ENCODE results near the gene IFNLR1.

Gene IFNLR1

DNA sequence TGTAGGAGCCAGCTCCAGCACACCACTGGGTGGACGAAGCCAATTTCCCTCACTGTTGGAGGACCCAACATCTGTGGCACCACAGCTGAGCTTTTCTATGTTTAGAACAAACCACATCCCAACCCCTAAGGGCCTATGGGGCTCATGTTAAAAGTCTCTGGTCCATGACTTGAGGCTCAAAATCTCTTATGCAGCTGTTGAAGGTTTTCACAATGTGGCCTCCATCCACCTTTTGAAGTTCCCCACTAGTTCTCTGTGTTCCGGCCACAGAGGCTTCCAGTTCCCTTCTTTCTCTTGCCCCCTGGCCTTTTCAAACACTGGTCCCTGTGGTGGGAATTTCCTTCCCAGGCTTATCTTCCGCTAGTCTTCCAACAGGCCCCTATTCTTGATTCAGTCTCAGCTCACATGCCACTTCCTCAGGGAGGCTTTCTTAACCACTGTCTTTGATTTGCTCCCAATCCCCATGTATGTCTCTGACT, 3.9 kb upstream of the IFNLR1 start:
- DNase-seq, result peak in 2 of 3 donors; percentile 27 to 36
- H3K4me3 ChIP-seq (ENCODE audit: control insufficient read depth in 1 of 7, extremely low read depth in 1 of 7, insufficient read depth in 4 of 7, low read depth in 2 of 7, low read length in 6 of 7), result no peak overlapping the region
- H3K9me3 ChIP-seq (ENCODE audit: control extremely low read depth in 1 of 5, control insufficient read depth in 4 of 5, insufficient read depth in 2 of 5, low read depth in 1 of 5, low read length in 4 of 5), result no peaks in the 10 kb centered on the region
- no peaks in the 10 kb centered on the region for H3K36me3 ChIP-seq (ENCODE audit: control insufficient read depth in 4 of 4, insufficient read depth in 4 of 4, low read length in 3 of 4)
- H3K4me1 ChIP-seq (ENCODE audit: control extremely low read depth in 1 of 4, control insufficient read depth in 4 of 4, insufficient read depth in 4 of 4, low read length in 3 of 4), result peaks cover 8 to 26% (median 21%) of the 10 kb centered on the region in 4 experiments
- POLR2A ChIA-PET, result interaction anchor here (0.9 kb wide), 1 partner anchor 37 kb away, joined by 3 read pairs; no protein-coding TSS in a partner anchor
- WGBS (ENCODE audit: insufficient coverage), result 69% methylated on average over 2 of the region's 3 CpGs
- H3K27me3 ChIP-seq (replicated peaks in 2 of 5; ENCODE audit: control insufficient read depth in 4 of 5, insufficient read depth in 5 of 5, low read length in 4 of 5), result peaks cover 0 to 37% (median 16%) of the 10 kb centered on the region in 5 experiments
- CTCF ChIA-PET, result interaction anchor here (2.0 to 6.1 kb wide), 3 partner anchors 9 to 201 kb away, joined by 10 to 30 read pairs (median 27); no protein-coding TSS in a partner anchor
- H3K27ac ChIP-seq (ENCODE audit: insufficient read depth in 1 of 2, low read depth in 1 of 2, low read length in 2 of 2, poor library complexity in 1 of 2, severe bottlenecking in 2 of 2), result no peak overlapping the region

DNA sequence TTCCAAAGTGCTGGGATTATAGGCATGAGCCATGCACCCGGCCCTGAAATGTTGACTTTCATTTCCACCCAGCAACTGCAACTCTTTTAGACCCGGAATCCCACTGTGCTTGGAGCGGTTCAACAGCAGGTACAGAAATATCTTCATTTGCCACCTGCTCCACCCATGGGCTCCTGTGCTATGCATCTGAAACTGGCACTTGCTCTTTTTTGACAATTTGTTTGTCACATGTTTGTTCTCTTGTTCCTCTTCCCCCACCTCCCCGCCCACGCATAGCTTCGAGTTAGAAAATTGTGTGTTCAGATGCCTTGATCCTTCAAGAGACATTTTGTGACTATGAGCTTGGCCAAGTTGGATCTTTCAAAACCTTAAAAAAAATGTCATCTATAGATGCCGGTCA, 2.4 kb upstream of the IFNLR1 start:
- H3K9me3 ChIP-seq (ENCODE audit: control extremely low read depth in 1 of 5, control insufficient read depth in 4 of 5, insufficient read depth in 2 of 5, low read depth in 1 of 5, low read length in 4 of 5), result no peaks in the 10 kb centered on the region
- ChIA-PET POLR2A (interaction anchor here (1.0 kb wide), 1 partner anchor 39 kb away, joined by 4 read pairs; no protein-coding TSS in a partner anchor), CTCF (interaction anchor here (0.8 to 6.1 kb wide), 5 partner anchors 10 to 203 kb away, joined by 3 to 30 read pairs (median 10); partner anchors contain the start of gene MYOM3)
- DNase-seq, result peak in 2 of 3 donors; percentile 39 to 63
- peak overlapping the region in 1 of 7 experiments; percentile 7 for H3K4me3 ChIP-seq (ENCODE audit: control insufficient read depth in 1 of 7, extremely low read depth in 1 of 7, insufficient read depth in 4 of 7, low read depth in 2 of 7, low read length in 6 of 7)
- H3K27ac ChIP-seq (ENCODE audit: insufficient read depth in 1 of 2, low read depth in 1 of 2, low read length in 2 of 2, poor library complexity in 1 of 2, severe bottlenecking in 2 of 2), result no peak overlapping the region
- H3K4me1 ChIP-seq (ENCODE audit: control extremely low read depth in 1 of 4, control insufficient read depth in 4 of 4, insufficient read depth in 4 of 4, low read length in 3 of 4), result peaks cover 8 to 26% (median 21%) of the 10 kb centered on the region in 4 experiments
- H3K36me3 ChIP-seq (ENCODE audit: control insufficient read depth in 4 of 4, insufficient read depth in 4 of 4, low read length in 3 of 4), result no peaks in the 10 kb centered on the region
- peaks cover 0 to 43% (median 18%) of the 10 kb centered on the region in 5 experiments for H3K27me3 ChIP-seq (replicated peaks in 2 of 5; ENCODE audit: control insufficient read depth in 4 of 5, insufficient read depth in 5 of 5, low read length in 4 of 5)
- 64% methylated on average over 6 of the region's 7 CpGs for WGBS (ENCODE audit: insufficient coverage)

DNA sequence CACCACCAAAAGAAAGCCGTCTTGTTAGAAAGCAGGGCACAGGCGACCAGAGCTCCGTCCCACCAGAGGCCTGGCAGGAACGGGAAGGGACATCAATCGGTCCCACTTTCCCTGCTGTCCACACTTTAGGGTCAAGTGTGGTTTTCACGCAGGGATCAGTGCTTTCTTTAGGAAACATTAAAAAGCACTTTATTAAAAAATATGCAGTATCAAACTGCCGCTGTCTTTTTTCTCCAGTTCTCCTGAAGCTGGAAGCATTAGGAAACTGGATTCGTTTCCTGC, 437 bp downstream of the IFNLR1 start:
- Histone ChIP-seq H3K36me3 (ENCODE audit: control insufficient read depth in 4 of 4, insufficient read depth in 4 of 4, low read length in 3 of 4) (no peaks in the 10 kb centered on the region), H3K9me3 (ENCODE audit: control extremely low read depth in 1 of 5, control insufficient read depth in 4 of 5, insufficient read depth in 2 of 5, low read depth in 1 of 5, low read length in 4 of 5) (no peaks in the 10 kb centered on the region), H3K27me3 (replicated peaks in 2 of 5; ENCODE audit: control insufficient read depth in 4 of 5, insufficient read depth in 5 of 5, low read length in 4 of 5) (peaks cover 0 to 44% (median 20%) of the 10 kb centered on the region in 5 experiments), H3K4me3 (ENCODE audit: control insufficient read depth in 1 of 7, extremely low read depth in 1 of 7, insufficient read depth in 4 of 7, low read depth in 2 of 7, low read length in 6 of 7) (peak overlapping the region in 5 of 7 experiments; percentile 3 to 72 (median 27)), H3K27ac (ENCODE audit: insufficient read depth in 1 of 2, low read depth in 1 of 2, low read length in 2 of 2, poor library complexity in 1 of 2, severe bottlenecking in 2 of 2) (no peak overlapping the region), H3K4me1 (ENCODE audit: control extremely low read depth in 1 of 4, control insufficient read depth in 4 of 4, insufficient read depth in 4 of 4, low read length in 3 of 4) (peaks cover 8 to 26% (median 21%) of the 10 kb centered on the region in 4 experiments)
- WGBS (ENCODE audit: insufficient coverage), result 34% methylated on average over 6 of the region's 8 CpGs
- POLR2A ChIA-PET, result interaction anchor here (0.6 kb wide), 1 partner anchor 152 kb away, joined by 3 read pairs; no protein-coding TSS in a partner anchor
- CTCF ChIA-PET, result interaction anchor here (2.9 kb wide), 1 partner anchor 12 kb away, joined by 15 read pairs; no protein-coding TSS in a partner anchor
- DNase-seq, result no peak

GRCh38 chr1:24186031-24186710, 918 bp downstream of the IFNLR1 start:
- CTCF ChIA-PET, result interaction anchor here (2.9 kb wide), 1 partner anchor 12 kb away, joined by 15 read pairs; no protein-coding TSS in a partner anchor
- Histone ChIP-seq H3K36me3 (ENCODE audit: control insufficient read depth in 4 of 4, insufficient read depth in 4 of 4, low read length in 3 of 4) (no peaks in the 10 kb centered on the region), H3K4me3 (ENCODE audit: control insufficient read depth in 1 of 7, extremely low read depth in 1 of 7, insufficient read depth in 4 of 7, low read depth in 2 of 7, low read length in 6 of 7) (no peak overlapping the region), H3K4me1 (ENCODE audit: control extremely low read depth in 1 of 4, control insufficient read depth in 4 of 4, insufficient read depth in 4 of 4, low read length in 3 of 4) (peaks cover 8 to 24% (median 20%) of the 10 kb centered on the region in 4 experiments), H3K9me3 (ENCODE audit: control extremely low read depth in 1 of 5, control insufficient read depth in 4 of 5, insufficient read depth in 2 of 5, low read depth in 1 of 5, low read length in 4 of 5) (no peaks in the 10 kb centered on the region), H3K27ac (ENCODE audit: insufficient read depth in 1 of 2, low read depth in 1 of 2, low read length in 2 of 2, poor library complexity in 1 of 2, severe bottlenecking in 2 of 2) (no peak overlapping the region), H3K27me3 (replicated peaks in 2 of 5; ENCODE audit: control insufficient read depth in 4 of 5, insufficient read depth in 5 of 5, low read length in 4 of 5) (peaks cover 0 to 44% (median 20%) of the 10 kb centered on the region in 5 experiments)
- POLR2A ChIA-PET, result interaction anchor here (0.6 kb wide), 1 partner anchor 151 kb away, joined by 3 read pairs; no protein-coding TSS in a partner anchor
- no peak for DNase-seq
- 78% methylated on average over 9 of the region's 13 CpGs for WGBS (ENCODE audit: insufficient coverage)

DNA sequence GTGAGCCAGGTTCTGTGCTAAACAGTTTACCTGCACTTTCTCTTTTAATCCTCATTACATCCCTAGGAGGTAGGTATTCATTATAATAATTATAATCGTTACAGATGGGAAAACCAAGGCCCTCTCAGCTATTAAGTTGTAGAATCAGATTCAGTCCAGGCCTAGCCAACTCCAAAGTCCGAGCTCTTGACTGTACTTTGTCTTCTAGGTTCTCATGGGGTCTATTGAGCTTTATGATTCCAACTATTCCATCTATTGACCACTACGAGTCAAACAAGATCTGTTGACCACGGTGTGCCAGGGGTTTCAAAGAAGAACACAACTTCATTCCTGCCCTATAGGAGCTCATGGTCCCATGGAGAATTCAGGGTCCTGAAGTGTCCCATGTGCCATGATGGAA, 2.0 kb downstream of the IFNLR1 start:
- no peak overlapping the region for H3K4me3 ChIP-seq (ENCODE audit: control insufficient read depth in 1 of 7, extremely low read depth in 1 of 7, insufficient read depth in 4 of 7, low read depth in 2 of 7, low read length in 6 of 7)
- peaks cover 0 to 44% (median 20%) of the 10 kb centered on the region in 5 experiments for H3K27me3 ChIP-seq (replicated peaks in 2 of 5; ENCODE audit: control insufficient read depth in 4 of 5, insufficient read depth in 5 of 5, low read length in 4 of 5)
- H3K36me3 ChIP-seq (ENCODE audit: control insufficient read depth in 4 of 4, insufficient read depth in 4 of 4, low read length in 3 of 4), result no peaks in the 10 kb centered on the region
- H3K4me1 ChIP-seq (ENCODE audit: control extremely low read depth in 1 of 4, control insufficient read depth in 4 of 4, insufficient read depth in 4 of 4, low read length in 3 of 4), result peaks cover 8 to 20% (median 16%) of the 10 kb centered on the region in 4 experiments
- ChIA-PET POLR2A (no interaction called here), CTCF (interaction anchor here (0.6 to 2.9 kb wide), 3 partner anchors 13 to 206 kb away, joined by 3 to 15 read pairs (median 4); no protein-coding TSS in a partner anchor)
- no peak overlapping the region for H3K27ac ChIP-seq (ENCODE audit: insufficient read depth in 1 of 2, low read depth in 1 of 2, low read length in 2 of 2, poor library complexity in 1 of 2, severe bottlenecking in 2 of 2)
- no peak for DNase-seq
- H3K9me3 ChIP-seq (ENCODE audit: control extremely low read depth in 1 of 5, control insufficient read depth in 4 of 5, insufficient read depth in 2 of 5, low read depth in 1 of 5, low read length in 4 of 5), result no peaks in the 10 kb centered on the region
- 100% methylated on average over 3 of the region's 4 CpGs for WGBS (ENCODE audit: insufficient coverage)

DNA sequence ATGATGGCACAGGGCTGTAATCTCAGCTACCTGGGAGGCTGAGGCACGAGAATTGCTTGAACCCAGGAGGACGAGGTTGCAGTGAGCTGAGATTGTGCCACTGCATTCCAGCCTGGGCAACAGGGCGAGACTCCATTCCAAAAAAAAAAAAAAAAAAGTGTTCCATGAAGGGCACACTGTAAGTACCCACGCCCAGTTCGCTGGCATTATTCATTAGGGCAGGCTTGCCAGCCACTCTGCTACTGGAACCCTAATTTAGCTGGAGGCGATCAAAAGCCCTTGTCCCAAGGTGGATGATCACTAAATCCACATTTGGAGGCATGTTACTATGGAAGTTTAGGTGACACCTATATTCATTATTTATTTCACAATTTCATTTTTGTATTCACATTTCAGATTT, 5.0 kb downstream of the IFNLR1 start:
- H3K27ac ChIP-seq (ENCODE audit: insufficient read depth in 1 of 2, low read depth in 1 of 2, low read length in 2 of 2, poor library complexity in 1 of 2, severe bottlenecking in 2 of 2), result no peak overlapping the region
- ChIA-PET POLR2A (interaction anchor here (0.6 kb wide), 1 partner anchor 253 kb away, joined by 8 read pairs; no protein-coding TSS in a partner anchor), CTCF (interaction anchor here (0.6 kb wide), 2 partner anchors 17 to 219 kb away, joined by 4 read pairs; no protein-coding TSS in a partner anchor)
- H3K27me3 ChIP-seq (replicated peaks in 2 of 5; ENCODE audit: control insufficient read depth in 4 of 5, insufficient read depth in 5 of 5, low read length in 4 of 5), result peaks cover 0 to 36% (median 15%) of the 10 kb centered on the region in 5 experiments
- H3K36me3 ChIP-seq (ENCODE audit: control insufficient read depth in 4 of 4, insufficient read depth in 4 of 4, low read length in 3 of 4), result no peaks in the 10 kb centered on the region
- WGBS (ENCODE audit: insufficient coverage), result 96% methylated on average over 4 of the region's 6 CpGs
- H3K4me3 ChIP-seq (ENCODE audit: control insufficient read depth in 1 of 7, extremely low read depth in 1 of 7, insufficient read depth in 4 of 7, low read depth in 2 of 7, low read length in 6 of 7), result no peak overlapping the region
- peaks cover 0 to 5% (median 2%) of the 10 kb centered on the region in 4 experiments for H3K4me1 ChIP-seq (ENCODE audit: control extremely low read depth in 1 of 4, control insufficient read depth in 4 of 4, insufficient read depth in 4 of 4, low read length in 3 of 4)
- no peak for DNase-seq
- no peaks in the 10 kb centered on the region for H3K9me3 ChIP-seq (ENCODE audit: control extremely low read depth in 1 of 5, control insufficient read depth in 4 of 5, insufficient read depth in 2 of 5, low read depth in 1 of 5, low read length in 4 of 5)
